Mesothelial cell of epicardium (in vitro differentiated cells): Measurements from ENCODE around the gene RFC4. TPM values are rescaled to one million over a fixed set of nuclear protein-coding genes. Genes with fewer than 3 reads are reported as not detected.

ENCODE experiments used
- DNase-seq, 2 experiments: peaks; one replicate each; pipeline ENCODE4 v3.0.0; 2021; ENCODE audit warnings: low spot score in 2 of 2; ENCODE audit not compliant: unreplicated experiment in 2 of 2
- H3K27ac Mint-ChIP-seq: 2 replicates; pipeline ENCODE4 v1.8.0; 2021; ENCODE audit warnings: mixed read lengths
- H3K27me3 Mint-ChIP-seq: 2 replicates; pipeline ENCODE4 v1.8.0; 2021; ENCODE audit warnings: low read depth, mixed read lengths
- H3K36me3 Mint-ChIP-seq: 2 replicates; pipeline ENCODE4 v1.8.0; 2021; ENCODE audit warnings: mixed read lengths
- H3K4me1 Mint-ChIP-seq: 2 replicates; pipeline ENCODE4 v1.8.0; 2021; ENCODE audit warnings: mixed read lengths
- H3K4me3 Mint-ChIP-seq: 2 replicates; pipeline ENCODE4 v1.8.0; 2021; ENCODE audit warnings: mild to moderate bottlenecking, moderate library complexity, mixed read lengths
- H3K9me3 Mint-ChIP-seq: 2 replicates; pipeline ENCODE4 v1.8.0; 2021; ENCODE audit warnings: mixed read lengths
- total RNA-seq: library from RNA; stranded (reverse); gene quantifications from 3 replicates; pipeline ENCODE4 v1.2.1, GENCODE V29; 2021
- TF ChIP-seq, protein P1 (sequence below): fragments of 200-600 bp; sonication (generic); IDR thresholded peaks from one replicate; pipeline ENCODE4 v1.5.0; 2021; ENCODE audit warnings: antibody characterized with exemption; ENCODE audit not compliant: unreplicated experiment

Gene RFC4
- total RNA-seq, 1 donor from 2014 or later: 33.2 TPM

DNA sequence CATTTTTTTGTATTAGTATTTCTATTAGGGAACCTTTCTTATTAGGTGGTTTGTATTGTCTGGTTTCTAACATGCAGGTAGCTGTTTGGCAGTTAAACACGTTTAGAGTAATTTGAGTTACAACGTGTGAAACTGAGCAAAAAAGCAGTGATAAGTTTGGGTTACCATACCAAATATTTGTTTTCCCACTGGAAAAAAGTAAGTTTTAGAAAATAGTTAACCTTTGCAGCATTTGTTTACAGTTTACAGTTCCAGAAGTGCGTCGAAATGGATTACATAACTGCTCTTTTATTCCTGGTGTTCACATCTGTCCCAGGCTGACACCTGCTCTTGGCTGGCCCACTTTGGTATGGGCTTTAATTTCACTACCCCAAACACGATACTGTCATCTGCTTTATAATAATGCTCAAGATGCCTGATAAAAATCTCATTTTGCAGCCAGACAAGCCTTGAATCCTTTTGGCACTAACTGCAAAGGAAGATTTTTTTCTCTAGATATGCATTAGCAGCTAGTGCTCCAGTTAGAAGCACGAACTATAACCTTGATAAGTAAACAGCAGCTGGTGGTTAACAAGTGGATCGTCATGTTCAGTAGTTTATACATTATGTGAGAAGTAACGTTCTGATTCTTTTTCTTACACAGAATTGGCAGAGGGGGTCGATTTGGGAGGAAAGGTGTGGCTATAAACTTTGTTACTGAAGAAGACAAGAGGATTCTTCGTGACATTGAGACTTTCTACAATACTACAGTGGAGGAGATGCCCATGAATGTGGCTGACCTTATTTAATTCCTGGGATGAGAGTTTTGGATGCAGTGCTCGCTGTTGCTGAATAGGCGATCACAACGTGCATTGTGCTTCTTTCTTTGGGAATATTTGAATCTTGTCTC, 17.6 kb downstream of the RFC4 start:
- TF ChIP-seq, protein P1, sequence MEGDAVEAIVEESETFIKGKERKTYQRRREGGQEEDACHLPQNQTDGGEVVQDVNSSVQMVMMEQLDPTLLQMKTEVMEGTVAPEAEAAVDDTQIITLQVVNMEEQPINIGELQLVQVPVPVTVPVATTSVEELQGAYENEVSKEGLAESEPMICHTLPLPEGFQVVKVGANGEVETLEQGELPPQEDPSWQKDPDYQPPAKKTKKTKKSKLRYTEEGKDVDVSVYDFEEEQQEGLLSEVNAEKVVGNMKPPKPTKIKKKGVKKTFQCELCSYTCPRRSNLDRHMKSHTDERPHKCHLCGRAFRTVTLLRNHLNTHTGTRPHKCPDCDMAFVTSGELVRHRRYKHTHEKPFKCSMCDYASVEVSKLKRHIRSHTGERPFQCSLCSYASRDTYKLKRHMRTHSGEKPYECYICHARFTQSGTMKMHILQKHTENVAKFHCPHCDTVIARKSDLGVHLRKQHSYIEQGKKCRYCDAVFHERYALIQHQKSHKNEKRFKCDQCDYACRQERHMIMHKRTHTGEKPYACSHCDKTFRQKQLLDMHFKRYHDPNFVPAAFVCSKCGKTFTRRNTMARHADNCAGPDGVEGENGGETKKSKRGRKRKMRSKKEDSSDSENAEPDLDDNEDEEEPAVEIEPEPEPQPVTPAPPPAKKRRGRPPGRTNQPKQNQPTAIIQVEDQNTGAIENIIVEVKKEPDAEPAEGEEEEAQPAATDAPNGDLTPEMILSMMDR: no peak
- H3K27ac Mint-ChIP-seq: peak overlapping the region; percentile 57
- DNase-seq: no peak
- peaks cover 39% of the 10 kb centered on the region for H3K4me1 Mint-ChIP-seq
- no peak overlapping the region for H3K4me3 Mint-ChIP-seq
- H3K27me3 Mint-ChIP-seq: no peaks in the 10 kb centered on the region
- peaks cover 53% of the 10 kb centered on the region for H3K36me3 Mint-ChIP-seq
- H3K9me3 Mint-ChIP-seq: no peaks in the 10 kb centered on the region

DNA sequence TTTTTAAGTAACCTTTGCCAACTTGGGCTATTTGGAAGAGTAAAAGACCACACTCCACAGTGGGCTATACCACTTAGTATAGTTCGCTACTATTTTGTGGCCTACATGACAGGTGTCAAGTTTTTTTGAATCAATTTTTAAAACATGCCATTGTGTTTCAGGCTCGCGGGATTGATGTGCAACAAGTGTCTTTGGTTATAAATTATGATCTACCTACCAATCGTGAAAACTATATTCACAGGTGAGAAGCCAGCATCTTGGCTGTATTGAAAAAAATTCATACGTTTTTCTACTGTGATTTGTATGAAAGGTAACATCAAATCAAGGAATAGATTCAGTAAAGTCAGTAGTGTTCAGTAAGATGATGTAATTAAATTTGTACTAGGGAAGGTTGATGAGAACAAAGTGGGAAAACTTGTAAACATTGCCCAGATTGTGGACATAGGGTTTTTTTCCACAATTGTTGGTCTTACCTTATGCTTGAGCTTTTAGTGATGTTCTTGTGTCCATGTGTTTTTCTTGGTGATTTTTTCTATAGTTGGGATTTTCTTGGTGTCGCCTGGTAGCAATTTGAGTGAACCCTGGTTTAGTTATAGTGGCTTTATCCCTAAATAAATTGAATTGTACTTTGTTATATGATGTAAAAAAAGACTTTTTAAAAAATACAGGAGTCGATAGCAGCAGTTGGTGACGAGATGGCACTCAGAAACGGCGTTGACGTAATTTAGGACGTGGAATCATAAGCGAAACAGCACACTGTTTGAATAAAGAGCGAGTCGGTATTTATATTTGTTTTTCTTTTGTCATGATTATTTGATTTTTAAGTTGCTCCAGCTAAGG, 18.4 kb downstream of the RFC4 start:
- H3K4me1 Mint-ChIP-seq: peaks cover 39% of the 10 kb centered on the region
- TF ChIP-seq, protein P1: no peak
- peak overlapping the region; percentile 63 for H3K27ac Mint-ChIP-seq
- no peaks in the 10 kb centered on the region for H3K9me3 Mint-ChIP-seq
- no peak for DNase-seq
- H3K36me3 Mint-ChIP-seq: peaks cover 51% of the 10 kb centered on the region
- peak overlapping the region; percentile 11 for H3K4me3 Mint-ChIP-seq
- H3K27me3 Mint-ChIP-seq: no peaks in the 10 kb centered on the region

- no peaks in the 10 kb centered on the region for H3K9me3 Mint-ChIP-seq
- no peak for DNase-seq
- H3K27me3 Mint-ChIP-seq: no peaks in the 10 kb centered on the region
- peaks cover 44% of the 10 kb centered on the region for H3K4me1 Mint-ChIP-seq
- peak overlapping the region; percentile 11 for H3K4me3 Mint-ChIP-seq
- TF ChIP-seq, protein P1: no peak
- H3K27ac Mint-ChIP-seq: peak overlapping the region; percentile 63
- peaks cover 51% of the 10 kb centered on the region for H3K36me3 Mint-ChIP-seq
Observed at GRCh38 chr3:186786922-186787321, 19.4 kb downstream of the RFC4 start.

DNA sequence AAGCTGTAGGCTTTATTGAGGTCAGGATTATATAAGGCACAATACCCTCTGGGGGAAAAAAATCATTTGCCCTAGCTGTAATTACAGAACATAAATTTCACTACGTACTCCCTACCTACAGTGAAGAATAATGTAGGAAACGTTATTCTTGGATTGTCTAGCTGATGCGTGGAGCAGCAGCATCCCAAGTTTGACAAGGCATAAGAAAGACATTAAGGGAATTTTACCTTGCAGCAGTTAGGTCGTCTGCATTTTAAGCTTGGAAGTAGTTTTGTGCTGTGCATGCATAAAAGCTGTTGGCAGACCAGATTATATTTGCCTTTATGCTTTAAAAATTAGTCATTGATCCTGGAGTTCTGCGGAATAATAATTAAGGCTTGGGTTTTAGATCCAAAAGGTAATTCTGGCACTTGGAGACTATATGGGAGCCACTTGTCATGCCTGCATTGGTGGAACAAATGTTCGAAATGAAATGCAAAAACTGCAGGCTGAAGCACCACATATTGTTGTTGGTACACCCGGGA, 20.7 kb downstream of the RFC4 start:
- Mint-ChIP-seq H3K36me3 (peaks cover 48% of the 10 kb centered on the region), H3K9me3 (no peaks in the 10 kb centered on the region), H3K4me3 (peak overlapping the region; percentile 91), H3K27ac (peak overlapping the region; percentile 98), H3K27me3 (no peaks in the 10 kb centered on the region), H3K4me1 (peaks cover 45% of the 10 kb centered on the region)
- DNase-seq: no peak
- TF ChIP-seq, protein P1: no peak

- no peaks in the 10 kb centered on the region for H3K27me3 Mint-ChIP-seq
- no peak for DNase-seq
- peaks cover 48% of the 10 kb centered on the region for H3K36me3 Mint-ChIP-seq
- H3K9me3 Mint-ChIP-seq: no peaks in the 10 kb centered on the region
- H3K4me1 Mint-ChIP-seq: peaks cover 45% of the 10 kb centered on the region
- H3K4me3 Mint-ChIP-seq: peak overlapping the region; percentile 91
- TF ChIP-seq, protein P1: no peak
- H3K27ac Mint-ChIP-seq: peak overlapping the region; percentile 98
Observed at GRCh38 chr3:186784820-186785494, 21.3 kb downstream of the RFC4 start.
